Bronchial epithelial cell (primary cell): ENCODE data around the gene RAB10. TPM values are rescaled to one million over a fixed set of nuclear protein-coding genes. Genes with fewer than 3 reads are reported as not detected.
"Not testable (repeated sequence)": the region's sequence is repeated elsewhere in the genome, so short reads cannot be mapped to it uniquely, and the experiment has no call there.

Source experiments
- DNase-seq: peaks from one replicate; pipeline ENCODE4 v3.0.0-alpha.2; 2010; ENCODE audit warnings: low read depth
- FAIRE-seq: peaks from 2 replicates; lab custom pipeline; 2011; peaks lifted over from hg19 to GRCh38; lab: Jason Lieb, UNC
- H3K27me3 ChIP-seq: 2 replicates; pipeline ENCODE4 v1.5.1; 2011; ENCODE audit warnings: low read length; ENCODE audit not compliant: control insufficient read depth, insufficient read depth
- H3K36me3 ChIP-seq: 2 replicates; pipeline ENCODE4 v1.5.1; 2011; ENCODE audit warnings: low read length; ENCODE audit not compliant: control insufficient read depth, insufficient read depth
- H3K4me3 ChIP-seq: 2 replicates; pipeline ENCODE4 v1.5.1; 2011; ENCODE audit warnings: mild to moderate bottlenecking, low read depth, low read length, control low read depth
- CTCF ChIP-seq: IDR thresholded peaks from 2 replicates; pipeline ENCODE4 v1.5.1; 2011; ENCODE audit warnings: mild to moderate bottlenecking, moderate library complexity, low read length, control low read depth, inconsistent platforms; ENCODE audit not compliant: insufficient read depth, severe bottlenecking
- total RNA-seq: library from RNA; depleted of rRNA; stranded (reverse); fragments of >200 nt; gene quantifications from 2 replicates; pipeline ENCODE4 v1.2.1, GENCODE V29; 2014

Gene RAB10
- total RNA-seq, 1 donor from 2014 or later = 308 TPM

GRCh38 chr2:26017464-26018183 lies 16.3 kb upstream of the RAB10 start:
- no peak overlapping the region for H3K4me3 ChIP-seq
- no peaks in the 10 kb centered on the region for H3K27me3 ChIP-seq
- FAIRE-seq = no peak
- H3K36me3 ChIP-seq = no peaks in the 10 kb centered on the region
- no peak for TF ChIP-seq CTCF
- DNase-seq = no peak

GRCh38 chr2:26018184-26019055 lies 15.5 kb upstream of the RAB10 start:
- Histone ChIP-seq H3K4me3 (no peak overlapping the region), H3K36me3 (no peaks in the 10 kb centered on the region), H3K27me3 (no peaks in the 10 kb centered on the region)
- FAIRE-seq (no peak), DNase-seq (peak; percentile 96)
- TF ChIP-seq CTCF = no peak

GRCh38 chr2:26020231-26020640 lies 13.6 kb upstream of the RAB10 start:
- Histone ChIP-seq H3K36me3 (no peaks in the 10 kb centered on the region), H3K4me3 (no peak overlapping the region), H3K27me3 (no peaks in the 10 kb centered on the region)
- TF ChIP-seq CTCF = no peak
- no peak for DNase-seq
- FAIRE-seq = no peak

GRCh38 chr2:26024260-26024659 lies 9.6 kb upstream of the RAB10 start:
- Histone ChIP-seq H3K27me3 (no peaks in the 10 kb centered on the region), H3K4me3 (no peak overlapping the region), H3K36me3 (no peaks in the 10 kb centered on the region)
- FAIRE-seq = no peak
- DNase-seq = no peak
- TF ChIP-seq CTCF = no peak

- FAIRE-seq (no peak), DNase-seq (no peak)
- Histone ChIP-seq H3K36me3 (no peaks in the 10 kb centered on the region), H3K4me3 (no peak overlapping the region), H3K27me3 (no peaks in the 10 kb centered on the region)
- TF ChIP-seq CTCF = no peak
Observed at GRCh38 chr2:26025509-26025908, 8.4 kb upstream of the RAB10 start.

- H3K27me3 ChIP-seq, DNase-seq, FAIRE-seq, H3K4me3 ChIP-seq, H3K36me3 ChIP-seq: not testable (repeated sequence)
Observed at GRCh38 chr2:26028083-26028482, 5.8 kb upstream of the RAB10 start.

GRCh38 chr2:26032586-26033269 lies 1.2 kb upstream of the RAB10 start:
- not testable (repeated sequence) for DNase-seq, FAIRE-seq, H3K27me3 ChIP-seq, H3K36me3 ChIP-seq
- H3K4me3 ChIP-seq = peak overlapping the region; percentile 91
